Fibroblast of pulmonary artery (primary cell): ENCODE results near the gene KCNH2.

ENCODE experiments used
- DNase-seq: peaks from one replicate; pipeline ENCODE4 v3.0.0-alpha.2; 2010; ENCODE audit warnings: low read depth
- H3K4me3 ChIP-seq: replicated peaks from 2 replicates; pipeline ENCODE4 v1.5.1; 2011; ENCODE audit warnings: low read depth, mild to moderate bottlenecking, control low read depth, low read length, moderate library complexity
- CTCF ChIP-seq: IDR thresholded peaks from 2 replicates; pipeline ENCODE4 v1.5.1; 2011; ENCODE audit warnings: mild to moderate bottlenecking, control low read depth, low read length, inconsistent platforms; ENCODE audit errors: missing control alignments

Gene KCNH2

DNA sequence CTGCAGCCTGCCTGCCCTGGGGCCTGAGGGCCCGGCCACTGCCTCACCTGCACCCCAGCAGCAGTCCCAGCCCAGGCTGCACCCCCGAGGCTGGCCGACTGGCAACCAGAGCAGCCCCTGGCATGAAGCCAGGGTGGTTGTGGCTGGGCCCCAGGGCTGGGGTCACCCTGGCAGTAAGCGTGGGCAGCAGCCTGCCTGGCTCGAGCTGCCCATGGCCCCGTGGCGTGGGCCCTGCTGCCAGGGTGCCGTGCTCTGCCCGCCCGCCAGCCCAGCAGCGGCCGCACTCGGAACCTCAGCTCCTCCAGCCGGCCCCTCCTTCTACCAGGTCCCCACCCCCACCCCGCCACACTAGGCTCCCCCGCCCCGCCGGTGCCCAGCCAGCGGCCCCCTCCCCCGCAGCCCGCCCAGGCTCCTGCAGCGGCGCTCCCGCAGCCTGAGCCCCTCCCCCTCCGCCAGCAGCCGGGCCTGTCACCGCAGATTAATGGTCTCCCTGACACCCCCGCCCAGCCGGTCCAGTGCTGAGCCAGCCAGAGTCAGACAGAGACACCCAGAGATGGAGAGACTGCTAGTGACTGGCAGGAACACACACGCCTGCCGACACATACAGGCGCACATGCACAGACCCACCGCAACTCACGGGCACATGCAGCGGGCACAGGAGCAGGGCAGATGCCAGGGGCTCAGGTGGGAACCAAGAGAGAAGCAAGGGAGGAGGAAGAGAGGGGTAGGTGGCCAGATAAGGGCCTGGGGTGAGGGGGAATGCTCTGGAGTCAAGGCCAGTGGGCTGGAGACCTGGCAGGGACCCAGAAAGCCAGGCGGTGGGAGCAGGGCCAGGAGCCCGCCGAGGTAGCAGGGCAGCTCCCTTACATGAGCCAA lies 22.4 kb downstream of the KCNH2 start:
- no peak for DNase-seq
- H3K4me3 ChIP-seq: no peak overlapping the region
- TF ChIP-seq CTCF: no peak

DNA sequence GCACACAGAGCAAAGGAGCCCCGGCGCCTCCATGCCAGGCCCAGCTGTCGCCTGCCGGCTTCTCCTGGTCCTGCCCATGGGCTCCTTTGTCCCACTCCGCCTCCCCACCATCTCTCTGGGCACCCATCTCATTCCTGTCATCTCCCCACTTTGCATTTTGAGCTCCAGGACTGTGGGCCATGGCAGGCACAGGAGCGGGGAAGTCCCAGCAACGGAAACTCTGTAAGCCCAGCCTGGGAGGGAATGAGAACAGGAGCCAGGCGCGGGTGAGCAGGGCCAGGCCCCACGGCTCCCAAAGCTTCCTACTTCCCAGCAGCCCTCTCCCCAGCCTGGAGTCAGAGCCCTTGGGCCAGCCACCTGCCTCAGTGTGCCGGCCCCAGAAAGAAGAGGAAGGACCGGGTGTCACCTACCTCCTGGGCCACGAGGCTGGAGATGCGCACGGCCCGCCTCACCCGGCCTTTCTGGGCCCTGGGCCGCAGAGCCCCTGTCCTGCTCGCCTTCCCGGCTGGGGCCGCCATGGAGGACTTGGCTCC lies 23.1 kb downstream of the KCNH2 start:
- no peak overlapping the region for H3K4me3 ChIP-seq
- TF ChIP-seq CTCF: no peak
- DNase-seq: no peak

DNA sequence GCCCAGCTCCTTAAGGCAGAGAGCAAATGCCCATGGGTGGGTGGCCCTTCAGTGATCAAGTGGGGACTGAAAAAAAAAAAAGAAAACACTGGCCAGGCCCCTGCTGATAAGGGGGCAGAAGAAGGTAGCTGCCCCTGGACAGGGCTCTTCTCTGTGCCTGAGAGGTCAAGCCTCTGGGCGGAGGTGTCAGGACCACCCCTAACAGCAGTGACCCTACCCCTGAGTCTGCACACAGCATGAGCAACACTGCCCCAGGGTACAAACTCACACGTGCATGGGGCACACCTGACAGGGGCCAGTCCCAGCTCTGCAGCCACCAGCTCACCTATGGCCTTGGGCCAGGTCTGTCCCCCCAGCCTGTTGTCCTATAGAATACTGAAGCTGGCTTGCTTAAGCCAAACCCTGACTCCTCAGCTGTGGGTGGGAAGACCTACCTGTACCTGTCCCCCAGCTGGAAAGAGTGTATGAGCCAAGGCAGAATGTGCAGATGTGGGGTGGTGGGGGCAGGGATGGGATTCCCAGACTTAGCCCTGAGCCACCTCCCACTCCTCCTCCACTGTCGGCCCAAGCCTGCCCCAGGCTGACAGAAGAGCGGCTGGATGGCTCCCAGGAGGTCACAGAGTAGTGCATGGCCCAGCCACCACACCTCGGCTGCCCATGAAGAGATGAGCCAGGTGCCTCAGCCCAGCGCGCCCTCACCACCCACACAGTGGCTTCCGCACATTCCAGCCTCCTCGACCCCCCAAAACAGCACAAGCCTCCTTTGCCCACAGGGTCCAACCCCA lies 23.7 kb downstream of the KCNH2 start:
- DNase-seq: no peak
- TF ChIP-seq CTCF: no peak
- no peak overlapping the region for H3K4me3 ChIP-seq

- TF ChIP-seq CTCF: no peak
- no peak overlapping the region for H3K4me3 ChIP-seq
- DNase-seq: no peak
Measured at GRCh38 chr7:150953061-150953997, 24.8 kb downstream of the KCNH2 start.

DNA sequence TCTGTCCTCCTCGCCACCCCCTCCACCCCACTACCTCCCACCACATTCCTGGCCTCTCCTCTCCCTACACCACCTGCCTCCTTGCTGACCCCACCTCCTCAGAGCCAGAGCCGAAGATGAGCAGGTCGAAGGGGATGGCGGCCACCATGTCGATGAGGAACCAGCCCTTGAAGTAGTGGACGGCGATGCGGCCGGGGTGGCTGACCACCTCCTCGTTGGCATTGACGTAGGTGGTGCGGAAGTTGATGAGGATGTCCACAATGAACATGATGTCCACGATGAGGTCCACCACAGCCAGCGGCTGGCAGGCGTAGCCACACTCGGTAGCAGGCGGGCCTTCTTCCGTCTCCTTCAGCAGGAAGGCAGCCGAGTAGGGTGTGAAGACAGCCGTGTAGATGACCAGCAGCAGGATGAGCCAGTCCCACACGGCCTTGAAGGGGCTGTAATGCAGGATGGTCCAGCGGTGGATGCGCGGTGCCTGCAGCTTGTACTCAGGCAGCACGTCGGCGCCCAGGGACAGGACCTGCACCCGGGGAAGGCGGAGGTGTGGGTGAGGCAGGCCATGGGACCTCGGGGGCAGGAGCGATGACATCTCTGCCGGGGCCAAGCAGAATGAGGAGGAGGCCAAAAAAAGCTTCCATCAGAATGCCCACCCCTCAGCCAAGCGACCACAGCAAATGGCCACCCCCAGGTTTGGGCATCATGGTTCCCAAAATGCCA lies 25.6 kb downstream of the KCNH2 start:
- no peak for TF ChIP-seq CTCF
- DNase-seq: no peak
- no peak overlapping the region for H3K4me3 ChIP-seq

DNA sequence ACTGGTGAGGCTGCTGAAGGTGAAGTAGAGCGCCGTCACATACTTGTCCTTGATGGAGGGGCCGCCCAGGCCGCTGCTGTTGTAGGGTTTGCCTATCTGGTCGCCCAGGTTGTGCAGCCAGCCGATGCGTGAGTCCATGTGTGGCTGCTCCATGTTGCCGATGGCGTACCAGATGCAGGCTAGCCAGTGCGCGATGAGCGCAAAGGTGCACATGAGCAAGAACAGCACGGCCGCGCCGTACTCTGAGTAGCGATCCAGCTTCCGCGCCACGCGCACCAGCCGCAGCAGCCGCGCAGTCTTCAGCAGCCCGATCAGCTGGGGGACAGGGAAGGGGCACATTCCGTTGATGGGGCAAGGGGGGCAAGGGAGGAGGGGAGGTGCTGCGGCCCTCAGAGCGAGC lies 26.6 kb downstream of the KCNH2 start:
- no peak for DNase-seq
- H3K4me3 ChIP-seq: no peak overlapping the region
- TF ChIP-seq CTCF: no peak
